Measurements from ENCODE around the gene COBL. TPM values are rescaled to one million over a fixed set of nuclear protein-coding genes. Genes with fewer than 3 reads are reported as not detected.

Gene COBL
- total RNA-seq, 3 donors from 2014 or later (not counting 1 experiment from before 2014, with no cell fraction given) = not detected

- no peak overlapping the region for H3K4me3 Mint-ChIP-seq
- H3K27me3 ChIP-seq (ENCODE audit: control insufficient read depth, insufficient read depth, low read length) = no peaks in the 10 kb centered on the region
- WGBS (ENCODE audit: insufficient coverage) = 72% methylated on average over 4 of the region's 4 CpGs
- intact Hi-C loops (cut with micrococcal nuclease) = no loop called here
- H3K4me1 Mint-ChIP-seq = no peaks in the 10 kb centered on the region
- peaks cover 0 to 2% of the 10 kb centered on the region in 2 donors for H3K27me3 Mint-ChIP-seq (ENCODE audit: low read depth in 2 of 2)
- H3K9me3 ChIP-seq (ENCODE audit: control insufficient read depth, insufficient read depth, low read length) = no peaks in the 10 kb centered on the region
- H3K36me3 ChIP-seq (ENCODE audit: control insufficient read depth, insufficient read depth, low read length) = no peaks in the 10 kb centered on the region
- H3K36me3 Mint-ChIP-seq = no peaks in the 10 kb centered on the region
- no peak overlapping the region for H3K27ac ChIP-seq (ENCODE audit: low read length)
- no peaks in the 10 kb centered on the region for H3K4me1 ChIP-seq (ENCODE audit: control insufficient read depth, insufficient read depth, low read length)
- H3K9me3 Mint-ChIP-seq = no peaks in the 10 kb centered on the region
- no peak overlapping the region for H3K4me3 ChIP-seq (ENCODE audit: low read length)
- H3K27ac Mint-ChIP-seq = no peak overlapping the region
- DNase-seq (no peak), ATAC-seq (no peak)
- no peak for TF ChIP-seq CTCF (IDR thresholded peaks at IDR 0.05)
Measured at GRCh38 chr7:51029701-51030191, 286.9 kb downstream of the COBL start.

- H3K4me3 Mint-ChIP-seq = no peak overlapping the region
Measured at GRCh38 chr7:51029131-51029530, 287.5 kb downstream of the COBL start.

GRCh38 chr7:51027935-51028830, 288.4 kb downstream of the COBL start:
- no peak overlapping the region for H3K4me3 Mint-ChIP-seq
- no peaks in the 10 kb centered on the region for H3K27me3 Mint-ChIP-seq (ENCODE audit: low read depth in 2 of 2)
- Histone ChIP-seq H3K9me3 (ENCODE audit: control insufficient read depth, insufficient read depth, low read length) (no peaks in the 10 kb centered on the region), H3K4me1 (ENCODE audit: control insufficient read depth, insufficient read depth, low read length) (no peaks in the 10 kb centered on the region), H3K27ac (ENCODE audit: low read length) (no peak overlapping the region), H3K4me3 (ENCODE audit: low read length) (no peak overlapping the region), H3K36me3 (ENCODE audit: control insufficient read depth, insufficient read depth, low read length) (no peaks in the 10 kb centered on the region), H3K27me3 (ENCODE audit: control insufficient read depth, insufficient read depth, low read length) (no peaks in the 10 kb centered on the region)
- H3K9me3 Mint-ChIP-seq = no peaks in the 10 kb centered on the region
- 90% methylated on average over 19 of the region's 19 CpGs for WGBS (ENCODE audit: insufficient coverage)
- no peaks in the 10 kb centered on the region for H3K4me1 Mint-ChIP-seq
- ATAC-seq = no peak
- no peak for DNase-seq
- intact Hi-C loops (cut with micrococcal nuclease) = no loop called here
- no peak overlapping the region for H3K27ac Mint-ChIP-seq
- TF ChIP-seq CTCF (IDR thresholded peaks at IDR 0.05) = no peak
- no peaks in the 10 kb centered on the region for H3K36me3 Mint-ChIP-seq

More at GRCh38 chr7:51029131-51029530, 287.5 kb downstream of the COBL start:
- Mint-ChIP-seq H3K27ac (no peak overlapping the region), H3K4me1 (no peaks in the 10 kb centered on the region), H3K9me3 (no peaks in the 10 kb centered on the region), H3K36me3 (no peaks in the 10 kb centered on the region), H3K27me3 (ENCODE audit: low read depth in 2 of 2) (peaks cover 0 to 2% of the 10 kb centered on the region in 2 donors)
- H3K4me1 ChIP-seq (ENCODE audit: control insufficient read depth, insufficient read depth, low read length) = no peaks in the 10 kb centered on the region
- no peaks in the 10 kb centered on the region for H3K36me3 ChIP-seq (ENCODE audit: control insufficient read depth, insufficient read depth, low read length)
- DNase-seq (no peak), ATAC-seq (no peak)
- TF ChIP-seq CTCF (IDR thresholded peaks at IDR 0.05) = no peak
- H3K9me3 ChIP-seq (ENCODE audit: control insufficient read depth, insufficient read depth, low read length) = no peaks in the 10 kb centered on the region
- no peaks in the 10 kb centered on the region for H3K27me3 ChIP-seq (ENCODE audit: control insufficient read depth, insufficient read depth, low read length)
- intact Hi-C loops (cut with micrococcal nuclease) = no loop called here
- no peak overlapping the region for H3K27ac ChIP-seq (ENCODE audit: low read length)
- H3K4me3 ChIP-seq (ENCODE audit: low read length) = no peak overlapping the region
- WGBS (ENCODE audit: insufficient coverage) = 90% methylated on average over 13 of the region's 13 CpGs

All from natural killer cell (primary cell).